WI38 (cell line): ENCODE results near the gene RANBP1.

Experiments
- H3K4me3 ChIP-seq: 2 replicates; pipeline ENCODE4 v1.5.1; 2011; ENCODE audit warnings: low read depth, mild to moderate bottlenecking, control low read depth, low read length
- CTCF ChIP-seq: IDR thresholded peaks from 2 replicates; pipeline ENCODE4 v1.5.1; 2012; ENCODE audit warnings: low read depth, mild to moderate bottlenecking, control low read depth, low read length

Gene RANBP1

GRCh38 chr22:20173772-20174171 is 57.9 kb downstream of the RANBP1 start:
- TF ChIP-seq CTCF, result no peak
- H3K4me3 ChIP-seq, result no peak overlapping the region

GRCh38 chr22:20174785-20175596 is 59.1 kb downstream of the RANBP1 start:
- TF ChIP-seq CTCF, result no peak
- H3K4me3 ChIP-seq, result no peak overlapping the region

GRCh38 chr22:20175597-20175900 is 59.6 kb downstream of the RANBP1 start:
- no peak overlapping the region for H3K4me3 ChIP-seq
- TF ChIP-seq CTCF, result no peak

GRCh38 chr22:20176421-20177085 is 60.6 kb downstream of the RANBP1 start:
- no peak overlapping the region for H3K4me3 ChIP-seq
- TF ChIP-seq CTCF, result no peak
